ENCODE measurements around the gene PRKCZ.
A peak's percentile ranks its signal among the peaks of the same experiment; 100 is the strongest.
"Not testable (repeated sequence)": the region's sequence is repeated elsewhere in the genome, so short reads cannot be mapped to it uniquely, and the experiment has no call there.

PRKCZ gene

DNA sequence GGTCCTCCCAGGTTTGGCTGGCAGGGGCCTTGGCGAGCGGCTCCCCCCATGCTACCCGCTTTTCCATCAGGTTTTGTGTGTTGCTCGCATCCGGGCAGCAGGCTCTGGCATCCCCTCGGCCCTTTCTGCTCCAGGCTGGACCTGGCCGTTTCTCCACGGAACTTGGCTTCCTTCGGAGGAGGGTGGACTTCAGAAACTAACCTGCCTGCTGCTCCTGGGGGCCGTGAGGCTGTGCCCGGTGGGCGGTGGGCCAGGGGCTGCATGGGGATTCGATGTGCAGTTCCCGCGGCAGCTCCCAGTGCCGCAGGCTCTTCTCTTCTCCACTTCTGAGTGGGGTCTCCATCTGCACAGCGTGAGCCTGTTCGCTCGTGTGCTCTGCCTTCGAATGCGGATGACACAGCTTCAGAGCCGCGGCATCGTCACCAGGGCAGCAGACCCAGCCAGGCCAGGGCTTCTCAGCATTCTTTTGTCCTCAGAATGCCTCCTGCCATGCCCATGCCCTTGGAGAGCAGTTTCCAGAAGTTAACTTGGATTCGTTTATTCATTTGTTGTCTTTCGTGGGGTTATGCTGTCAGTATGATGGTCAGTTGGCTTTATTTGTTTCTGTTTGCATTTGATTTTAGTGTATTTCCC, 36.4 kb downstream of the PRKCZ start:
- Mint-ChIP-seq H3K4me1 (peaks cover 3 to 5% of the 10 kb centered on the region in 2 donors), H3K27me3 (peaks cover 0 to 2% of the 10 kb centered on the region in 2 donors), H3K36me3 (peaks cover 3 to 5% of the 10 kb centered on the region in 2 donors), H3K4me3 (no peak overlapping the region), H3K27ac (peak overlapping the region; percentile 37), H3K9me3 (no peaks in the 10 kb centered on the region)
- ATAC-seq (replicated peaks): no peak
- DNase-seq: no peak

DNA sequence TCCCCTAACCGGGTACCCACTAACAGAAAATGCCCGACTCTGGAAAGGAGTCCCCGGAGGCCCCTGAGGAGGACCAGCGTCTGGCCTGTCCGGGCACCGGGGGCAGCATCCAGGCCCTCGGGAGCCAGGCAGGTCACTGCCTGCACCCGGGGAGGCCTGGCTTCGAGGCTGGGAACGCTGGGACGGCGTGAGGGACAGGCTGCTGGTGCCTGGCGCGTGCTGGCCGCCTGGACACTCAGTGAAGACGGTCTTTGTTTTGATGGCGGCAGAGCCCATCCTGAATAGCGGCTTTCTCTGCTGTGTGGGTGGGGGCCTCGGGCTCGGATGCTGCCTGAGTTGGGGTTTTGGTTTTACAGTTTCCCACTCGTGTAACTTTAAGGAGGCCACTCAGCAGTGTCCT, 37.6 kb downstream of the PRKCZ start:
- peaks cover 4 to 8% of the 10 kb centered on the region in 2 donors for H3K4me1 Mint-ChIP-seq
- no peak overlapping the region for H3K27ac Mint-ChIP-seq
- H3K36me3 Mint-ChIP-seq: peaks cover 3 to 5% of the 10 kb centered on the region in 2 donors
- H3K9me3 Mint-ChIP-seq: no peaks in the 10 kb centered on the region
- DNase-seq (no peak), ATAC-seq (replicated peaks) (no peak)
- H3K27me3 Mint-ChIP-seq: peaks cover 0 to 4% of the 10 kb centered on the region in 2 donors
- H3K4me3 Mint-ChIP-seq: no peak overlapping the region

GRCh38 chr1:2088458-2088857, 38.2 kb downstream of the PRKCZ start:
- Mint-ChIP-seq H3K4me3 (no peak overlapping the region), H3K36me3 (peaks cover 3 to 5% of the 10 kb centered on the region in 2 donors), H3K9me3 (no peaks in the 10 kb centered on the region), H3K27ac (peak overlapping the region; percentile 25), H3K4me1 (peaks cover 4 to 8% of the 10 kb centered on the region in 2 donors), H3K27me3 (peaks cover 0 to 4% of the 10 kb centered on the region in 2 donors)
- ATAC-seq (replicated peaks) (no peak), DNase-seq (no peak)

DNA sequence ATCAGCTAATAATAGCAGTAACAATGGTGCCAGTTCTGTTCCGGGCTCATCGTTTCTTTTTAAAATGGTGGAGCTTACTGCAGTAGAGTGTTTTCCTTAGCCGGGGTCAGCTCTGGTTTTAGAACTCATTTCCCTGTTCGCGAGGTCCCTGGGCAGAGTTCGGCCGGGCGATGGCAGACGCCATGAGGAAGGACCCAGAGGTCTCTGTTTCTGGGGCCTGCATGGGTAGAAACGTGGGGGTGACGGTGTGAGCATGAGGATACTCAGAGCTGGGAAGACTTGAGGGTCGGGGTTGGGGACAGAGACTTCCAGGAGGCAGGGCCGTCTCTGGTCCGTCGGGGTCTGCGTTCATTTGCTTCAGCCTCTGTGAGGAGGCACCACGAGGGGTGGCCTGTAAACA, 38.8 kb downstream of the PRKCZ start:
- Mint-ChIP-seq H3K4me3 (no peak overlapping the region), H3K4me1 (peaks cover 4 to 8% of the 10 kb centered on the region in 2 donors), H3K27me3 (peaks cover 0 to 4% of the 10 kb centered on the region in 2 donors), H3K27ac (no peak overlapping the region), H3K36me3 (peaks cover 3 to 5% of the 10 kb centered on the region in 2 donors), H3K9me3 (no peaks in the 10 kb centered on the region)
- no peak for DNase-seq
- ATAC-seq (replicated peaks): no peak

DNA sequence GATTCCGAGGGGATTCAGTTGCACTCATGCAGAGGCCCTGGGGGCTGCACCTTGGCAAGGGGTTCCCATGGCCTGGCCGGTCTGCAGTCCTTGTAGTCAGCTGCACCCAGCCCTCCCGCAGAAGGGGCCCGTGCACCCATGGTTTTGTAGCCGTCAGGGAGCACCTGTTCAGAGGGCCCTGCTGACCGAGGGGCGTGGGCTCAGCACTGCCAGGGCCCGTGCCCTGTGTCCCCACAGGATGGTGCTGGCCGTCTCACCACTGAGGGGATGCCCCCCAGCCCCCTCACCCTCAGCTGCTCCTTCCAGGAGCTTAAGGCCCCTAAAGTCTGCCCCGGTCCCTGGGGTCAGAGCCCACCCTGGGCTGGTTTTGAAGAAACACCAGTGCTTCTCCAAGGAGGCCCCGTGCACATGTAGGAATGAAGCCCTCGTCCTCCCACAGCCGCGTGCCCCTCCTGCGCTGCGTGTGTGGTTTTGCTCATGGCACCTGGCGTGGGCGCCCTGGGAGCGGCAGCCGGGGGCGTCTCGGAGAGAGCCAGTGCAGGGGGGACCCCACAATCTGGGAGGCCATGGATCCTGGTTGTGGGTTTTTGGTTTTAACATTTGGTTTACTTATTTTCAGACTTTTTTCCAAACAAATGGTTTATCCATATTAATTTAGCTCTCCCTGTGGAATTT, 40.1 kb downstream of the PRKCZ start:
- H3K9me3 Mint-ChIP-seq: no peaks in the 10 kb centered on the region

DNA sequence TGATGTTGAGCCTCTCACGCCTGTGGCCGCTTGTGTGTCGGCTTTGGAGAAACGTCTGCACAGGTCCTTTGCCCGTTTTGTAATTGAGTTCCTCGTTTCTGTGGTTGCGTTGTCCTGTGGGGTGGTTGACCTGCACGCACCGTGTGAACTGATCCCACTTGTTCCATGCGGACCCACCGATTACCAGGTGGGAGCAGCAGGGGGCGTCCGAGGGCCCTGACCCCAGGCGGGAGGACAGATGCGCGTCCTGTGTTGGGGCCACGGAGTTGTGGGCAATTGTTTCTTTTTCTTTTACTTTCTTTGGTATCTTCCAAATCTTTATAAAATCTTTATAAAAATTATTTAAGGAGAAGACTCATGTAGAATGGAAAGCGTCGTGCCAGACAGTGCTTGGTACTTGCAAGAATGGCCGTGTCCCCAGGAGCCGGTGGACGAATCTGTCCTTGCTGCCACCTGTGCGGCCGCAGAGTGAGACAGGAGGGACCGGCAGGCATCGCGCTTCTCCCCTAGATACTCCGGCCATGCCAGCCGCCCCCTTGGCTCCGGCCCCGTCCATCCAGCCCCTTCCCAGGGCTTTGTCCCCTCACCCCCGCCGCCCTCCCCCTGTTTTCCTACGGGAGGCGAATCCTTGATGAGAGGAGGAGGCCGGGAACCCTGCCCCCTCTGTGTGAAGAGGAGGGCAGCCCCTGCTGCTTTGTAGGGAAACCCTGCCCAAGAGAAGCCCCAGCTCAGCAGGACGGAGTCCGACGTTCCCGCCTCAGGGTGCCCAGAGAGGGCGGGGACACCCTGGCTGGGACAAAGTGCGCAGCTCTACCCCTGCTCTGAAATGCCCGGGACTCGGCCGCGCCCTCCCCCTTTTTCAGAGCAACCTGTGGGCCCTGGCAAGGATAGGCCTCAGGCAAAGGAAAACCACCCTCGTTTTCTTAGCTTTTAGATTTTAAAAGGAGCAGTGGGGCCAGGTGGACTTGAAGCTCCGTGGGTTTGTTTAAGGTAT, 41.7 kb downstream of the PRKCZ start:
- H3K27ac Mint-ChIP-seq: peak overlapping the region; percentile 10
- no peak overlapping the region for H3K4me3 Mint-ChIP-seq
- DNase-seq: peak; percentile 44

More for the DNA sequence above, 40.1 kb downstream of the PRKCZ start:
- H3K27ac Mint-ChIP-seq: no peak overlapping the region
- H3K4me1 Mint-ChIP-seq: peaks cover 6 to 16% of the 10 kb centered on the region in 2 donors
- DNase-seq (no peak), ATAC-seq (replicated peaks) (no peak)
- peaks cover 3 to 6% of the 10 kb centered on the region in 2 donors for H3K36me3 Mint-ChIP-seq
- no peak overlapping the region for H3K4me3 Mint-ChIP-seq
- H3K27me3 Mint-ChIP-seq: peaks cover 0 to 4% of the 10 kb centered on the region in 2 donors

DNA sequence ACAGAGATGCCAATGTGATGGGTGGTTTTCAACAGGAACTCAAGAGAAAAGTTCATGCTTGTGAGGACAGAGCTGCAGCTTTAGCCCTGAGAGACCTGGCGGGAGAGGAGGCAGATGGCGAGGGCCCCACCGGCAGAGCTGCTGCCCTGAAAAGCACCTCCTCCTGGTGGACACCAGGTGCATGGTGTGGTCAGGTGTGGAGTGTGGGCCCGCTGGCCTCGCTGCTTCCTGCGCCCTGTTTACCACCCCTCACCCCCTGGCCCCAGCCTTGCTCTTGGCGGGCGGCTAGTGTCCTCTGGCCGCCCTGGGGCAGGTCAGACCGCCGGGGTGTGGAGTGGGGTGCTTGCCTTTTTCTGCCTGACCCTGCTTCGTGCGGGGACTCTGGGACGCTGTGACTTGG, 42.8 kb downstream of the PRKCZ start:
- peaks cover 5 to 6% of the 10 kb centered on the region in 2 donors for H3K9me3 Mint-ChIP-seq
- H3K27me3 Mint-ChIP-seq: peaks cover 0 to 4% of the 10 kb centered on the region in 2 donors
- no peak overlapping the region for H3K4me3 Mint-ChIP-seq
- DNase-seq (no peak), ATAC-seq (replicated peaks) (no peak)
- H3K27ac Mint-ChIP-seq: no peak overlapping the region
- H3K36me3 Mint-ChIP-seq: peaks cover 16 to 18% of the 10 kb centered on the region in 2 donors
- H3K4me1 Mint-ChIP-seq: peaks cover 10 to 21% of the 10 kb centered on the region in 2 donors

More for the DNA sequence above, 41.7 kb downstream of the PRKCZ start:
- Mint-ChIP-seq H3K4me1 (peaks cover 6 to 16% of the 10 kb centered on the region in 2 donors), H3K36me3 (peaks cover 9 to 11% of the 10 kb centered on the region in 2 donors), H3K27me3 (peaks cover 0 to 4% of the 10 kb centered on the region in 2 donors), H3K9me3 (no peaks in the 10 kb centered on the region)
- peak; percentile 83 to 85 for ATAC-seq (replicated peaks)

GRCh38 chr1:2093636-2094035, 43.4 kb downstream of the PRKCZ start:
- no peak overlapping the region for H3K27ac Mint-ChIP-seq

DNA sequence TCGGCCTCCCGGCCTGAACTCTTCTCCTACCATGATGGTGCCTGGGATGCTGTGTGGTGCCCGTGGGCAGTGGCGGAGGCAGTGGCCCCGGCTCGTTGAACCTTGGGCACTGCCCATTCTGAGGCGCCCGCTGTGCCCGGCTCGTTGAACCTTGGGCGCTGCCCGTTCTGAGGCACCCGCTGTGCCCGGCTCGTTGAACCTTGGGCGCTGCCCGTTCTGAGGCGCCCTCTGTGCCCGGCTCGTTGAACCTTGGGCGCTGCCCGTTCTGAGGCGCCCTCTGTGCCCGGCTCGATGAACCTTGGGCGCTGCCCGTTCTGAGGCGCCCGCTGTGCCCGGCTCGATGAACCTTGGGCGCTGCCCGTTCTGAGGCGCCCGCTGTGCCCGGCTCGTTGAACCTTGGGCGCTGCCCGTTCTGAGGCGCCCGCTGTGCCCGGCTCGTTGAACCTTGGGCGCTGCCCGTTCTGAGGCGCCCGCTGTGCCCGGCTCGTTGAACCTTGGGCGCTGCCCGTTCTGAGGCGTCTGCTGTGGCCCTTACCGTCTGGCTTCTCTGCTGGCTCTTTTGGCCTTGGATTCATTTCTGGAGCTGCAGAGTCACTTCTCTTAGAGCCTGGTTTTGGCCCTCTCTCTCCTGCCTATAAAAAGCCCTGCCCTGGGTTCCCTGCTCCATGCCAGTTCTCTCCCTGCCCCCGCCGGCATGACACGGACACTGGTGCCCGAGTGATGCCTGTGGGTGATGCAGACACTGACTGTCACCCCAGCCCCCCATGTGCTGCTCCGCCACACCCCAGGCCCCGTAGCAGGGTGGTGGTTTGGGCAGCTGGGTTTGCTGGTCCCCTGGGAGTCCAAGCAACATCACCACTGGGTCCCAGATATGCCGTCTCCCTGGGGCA, 44.3 kb downstream of the PRKCZ start:
- not testable (repeated sequence) for H3K4me3 Mint-ChIP-seq, H3K9me3 Mint-ChIP-seq, DNase-seq, H3K27me3 Mint-ChIP-seq
- Mint-ChIP-seq H3K36me3 (peaks cover 22 to 23% of the 10 kb centered on the region in 2 donors), H3K4me1 (peaks cover 13 to 29% of the 10 kb centered on the region in 2 donors), H3K27ac (peak overlapping the region; percentile 37)
- peak in 1 of 2 donors; percentile 38 for ATAC-seq (replicated peaks)

More at GRCh38 chr1:2093636-2094035, 43.4 kb downstream of the PRKCZ start:
- Mint-ChIP-seq H3K27me3 (peaks cover 0 to 4% of the 10 kb centered on the region in 2 donors), H3K4me3 (no peak overlapping the region), H3K9me3 (peaks cover 5 to 6% of the 10 kb centered on the region in 2 donors), H3K4me1 (peaks cover 10 to 22% of the 10 kb centered on the region in 2 donors), H3K36me3 (peaks cover 20% of the 10 kb centered on the region in 2 donors)
- DNase-seq: no peak
- no peak for ATAC-seq (replicated peaks)

DNA sequence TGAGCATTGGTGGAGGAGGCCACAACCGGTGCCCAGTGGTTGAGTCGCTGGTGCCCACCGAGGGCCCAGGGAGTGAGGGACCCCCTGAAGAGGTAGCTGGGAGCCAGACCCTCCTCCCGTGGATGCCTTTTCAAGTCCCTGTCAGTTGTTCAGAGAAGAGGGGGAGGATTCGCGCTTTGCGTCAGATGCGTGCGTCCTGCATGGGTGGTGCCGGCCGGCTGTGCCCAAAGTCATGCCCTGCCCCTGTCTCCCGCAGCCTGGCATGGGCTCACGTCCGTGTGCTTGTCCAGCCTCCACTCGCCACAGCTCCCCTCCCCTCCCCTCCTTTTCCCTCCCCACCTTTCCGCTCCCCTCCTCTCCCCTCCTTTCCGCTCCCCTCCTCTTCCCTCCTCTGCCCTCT, 45.2 kb downstream of the PRKCZ start:
- ATAC-seq (replicated peaks): no peak
- Mint-ChIP-seq H3K9me3 (peaks cover 5 to 6% of the 10 kb centered on the region in 2 donors), H3K27me3 (peaks cover 0 to 4% of the 10 kb centered on the region in 2 donors), H3K36me3 (peaks cover 20 to 23% of the 10 kb centered on the region in 2 donors), H3K4me3 (no peak overlapping the region), H3K27ac (no peak overlapping the region), H3K4me1 (peaks cover 16 to 37% of the 10 kb centered on the region in 2 donors)
- no peak for DNase-seq

DNA sequence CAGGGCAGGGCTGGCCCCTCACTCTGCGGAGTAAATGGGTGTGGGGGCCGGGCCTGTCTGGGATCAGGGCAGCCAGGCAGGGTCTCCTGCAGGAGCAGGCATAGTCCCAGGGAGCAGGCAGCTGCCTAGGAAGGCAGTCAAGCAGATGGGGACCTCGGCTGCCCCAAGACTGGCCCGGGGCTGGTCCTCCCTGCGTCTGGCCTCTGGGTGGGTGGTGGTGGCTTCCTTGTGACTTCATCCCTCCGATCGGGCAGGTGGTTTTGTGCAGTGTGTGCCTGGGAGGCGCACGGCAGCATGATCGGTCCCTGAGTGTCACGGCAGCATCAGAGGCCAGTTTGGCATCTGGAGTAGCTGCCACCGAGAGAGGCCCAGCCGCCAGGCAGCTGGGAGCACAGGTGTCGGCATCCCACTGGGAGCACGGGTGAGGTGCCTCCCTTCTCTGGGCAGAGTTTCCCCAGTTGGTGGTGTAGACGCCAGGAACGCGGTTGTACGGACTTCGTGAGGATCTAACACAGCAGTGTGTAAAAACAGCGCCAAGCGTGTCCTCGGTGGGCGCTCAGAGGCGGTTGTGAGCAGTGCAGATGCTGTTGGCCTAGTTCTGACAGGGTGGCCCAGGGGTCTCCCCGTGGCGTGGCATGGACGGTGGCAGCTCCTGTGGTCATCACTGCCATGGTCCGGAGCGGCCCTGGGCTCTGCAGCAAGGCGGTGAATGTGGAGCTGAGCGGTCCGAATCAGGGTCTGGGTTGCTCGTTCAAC, 45.9 kb downstream of the PRKCZ start:
- H3K4me1 Mint-ChIP-seq: peaks cover 18 to 43% of the 10 kb centered on the region in 2 donors
- peaks cover 0 to 4% of the 10 kb centered on the region in 2 donors for H3K27me3 Mint-ChIP-seq
- peaks cover 20 to 23% of the 10 kb centered on the region in 2 donors for H3K36me3 Mint-ChIP-seq
- H3K4me3 Mint-ChIP-seq: no peak overlapping the region
- H3K27ac Mint-ChIP-seq: no peak overlapping the region
- ATAC-seq (replicated peaks) (no peak), DNase-seq (no peak)
- H3K9me3 Mint-ChIP-seq: peaks cover 5 to 6% of the 10 kb centered on the region in 2 donors

- peaks cover 5 to 6% of the 10 kb centered on the region in 2 donors for H3K9me3 Mint-ChIP-seq
- ATAC-seq (replicated peaks) (no peak), DNase-seq (no peak)
- no peak overlapping the region for H3K27ac Mint-ChIP-seq
- no peaks in the 10 kb centered on the region for H3K27me3 Mint-ChIP-seq
- H3K36me3 Mint-ChIP-seq: peaks cover 23 to 29% of the 10 kb centered on the region in 2 donors
- H3K4me1 Mint-ChIP-seq: peaks cover 20 to 42% of the 10 kb centered on the region in 2 donors
- no peak overlapping the region for H3K4me3 Mint-ChIP-seq
Observed at GRCh38 chr1:2097386-2098300, 47.4 kb downstream of the PRKCZ start.
